IMR-90 (cell line): ENCODE results near the gene TASP1. TPM values are rescaled to one million over a fixed set of nuclear protein-coding genes. Genes with fewer than 3 reads are reported as not detected.

Source experiments
- ATAC-seq: fragments of 200-7000 bp; cut with Tn5 transposase; 2 replicates; pipeline ENCODE4 v1.9.1; 2020; ENCODE audit warnings: low read depth, mild to moderate bottlenecking, moderate library complexity
- BruUV-seq: library from RNA; stranded (reverse); fragments of 400-500 nt; replicated peaks from 2 replicates; lab custom pipeline; 2021; lab: Mats Ljungman, UMichigan
- CTCF ChIA-PET: fragments of 300-600 bp; formaldehyde crosslinking; extraction: SDS; loops from one replicate; lab custom pipeline; 2021; ENCODE audit warnings: antibody characterized with exemption; lab: Yijun Ruan, JAX
- POLR2A ChIA-PET: fragments of 300-600 bp; sonication (Branson Sonifier 250); formaldehyde crosslinking; loops from one replicate; lab custom pipeline; 2022; ENCODE audit warnings: antibody characterized with exemption; ENCODE audit not compliant: unreplicated experiment; lab: Charles Lee
- DNase-seq: peaks from one replicate; pipeline ENCODE4 v3.0.0; 2013
- H2AFZ ChIP-seq: replicated peaks from 2 replicates; pipeline ENCODE3; 2013; ENCODE audit warnings: low read length, mild to moderate bottlenecking; ENCODE audit not compliant: poor library complexity
- H2AK5ac ChIP-seq: 2 replicates; pipeline ENCODE4 v1.6.1; 2013; ENCODE audit warnings: low read depth, low read length, inconsistent platforms
- H2AK9ac ChIP-seq: replicated peaks from 2 replicates; pipeline ENCODE3; 2013; ENCODE audit warnings: mild to moderate bottlenecking, low read depth, low read length, moderate library complexity; ENCODE audit not compliant: poor library complexity
- H2BK120ac ChIP-seq: 2 replicates; pipeline ENCODE4 v1.6.1; 2013; ENCODE audit warnings: low read depth, low read length, inconsistent platforms
- H2BK15ac ChIP-seq: 3 replicates; pipeline ENCODE4 v1.6.1; 2013; ENCODE audit warnings: low read depth, low read length, inconsistent platforms
- H2BK20ac ChIP-seq: 2 replicates; pipeline ENCODE4 v1.6.1; 2013; ENCODE audit warnings: low read depth, mild to moderate bottlenecking, inconsistent platforms, low read length, moderate library complexity
- H2BK5ac ChIP-seq: 2 replicates; pipeline ENCODE4 v1.6.1; 2013; ENCODE audit warnings: mild to moderate bottlenecking, low read depth, low read length, inconsistent platforms; ENCODE audit not compliant: poor library complexity, severe bottlenecking
- H3K14ac ChIP-seq: replicated peaks from 2 replicates; pipeline ENCODE4 v1.6.1; 2013; ENCODE audit warnings: low read depth, low read length, inconsistent platforms
- H3K18ac ChIP-seq: 2 replicates; pipeline ENCODE4 v1.6.1; 2013; ENCODE audit warnings: low read depth, low read length, control low read depth
- H3K23ac ChIP-seq: 2 replicates; pipeline ENCODE4 v1.6.1; 2013; ENCODE audit warnings: low read depth, low read length, inconsistent platforms
- H3K27ac ChIP-seq: 2 replicates; pipeline ENCODE4 v1.5.1; 2013; ENCODE audit warnings: mild to moderate bottlenecking, control low read depth, low read length; ENCODE audit not compliant: insufficient read depth
- H3K27me3 ChIP-seq: 2 replicates; pipeline ENCODE4 v1.6.1; 2013; ENCODE audit warnings: low read length; ENCODE audit not compliant: control insufficient read depth, insufficient read depth
- H3K36me3 ChIP-seq: 2 replicates; pipeline ENCODE4 v1.6.1; 2013; ENCODE audit warnings: low read length, mixed read lengths; ENCODE audit not compliant: control insufficient read depth, insufficient read depth
- H3K4ac ChIP-seq: 2 replicates; pipeline ENCODE4 v1.6.1; 2013; ENCODE audit warnings: low read depth, low read length, inconsistent platforms
- H3K4me1 ChIP-seq: 2 replicates; pipeline ENCODE4 v1.6.1; 2013; ENCODE audit warnings: low read length, mixed read lengths; ENCODE audit not compliant: control insufficient read depth, insufficient read depth
- H3K4me2 ChIP-seq: 2 replicates; pipeline ENCODE4 v1.6.1; 2013; ENCODE audit warnings: low read depth, mild to moderate bottlenecking, control low read depth, low read length, moderate library complexity
- H3K4me3 ChIP-seq: 2 replicates; pipeline ENCODE4 v1.5.1; 2013; ENCODE audit warnings: low read depth, mild to moderate bottlenecking, control low read depth, low read length, moderate library complexity; ENCODE audit not compliant: insufficient read depth
- H3K56ac ChIP-seq: 2 replicates; pipeline ENCODE4 v1.6.1; 2013; ENCODE audit warnings: low read length, inconsistent platforms; ENCODE audit not compliant: insufficient read depth; ENCODE audit errors: extremely low read depth
- H3K79me1 ChIP-seq, 2 experiments: 2 replicates each; pipeline ENCODE4 v1.6.1; 2013; ENCODE audit warnings: low read length in 2 of 2, inconsistent platforms in 1 of 2, low read depth in 1 of 2
- H3K9ac ChIP-seq: 2 replicates; pipeline ENCODE4 v1.6.1; 2013; ENCODE audit warnings: low read depth, low read length, control low read depth
- H3K9me1 ChIP-seq: 2 replicates; pipeline ENCODE4 v1.6.1; 2013; ENCODE audit warnings: low read length, inconsistent platforms; ENCODE audit not compliant: insufficient read depth
- H3K9me3 ChIP-seq: 2 replicates; pipeline ENCODE4 v1.6.1; 2013; ENCODE audit warnings: low read length; ENCODE audit not compliant: control insufficient read depth, insufficient read depth
- H4K20me1 ChIP-seq: 2 replicates; pipeline ENCODE4 v1.6.1; 2013; ENCODE audit warnings: low read length, inconsistent platforms; ENCODE audit not compliant: insufficient read depth
- H4K5ac ChIP-seq: 2 replicates; pipeline ENCODE4 v1.6.1; 2013; ENCODE audit warnings: mild to moderate bottlenecking, low read depth, low read length, control low read depth
- H4K8ac ChIP-seq, 2 experiments: 2 replicates each; pipeline ENCODE4 v1.6.1; 2013; ENCODE audit warnings: low read depth in 2 of 2, low read length in 2 of 2, control low read depth in 1 of 2, inconsistent platforms in 1 of 2
- H4K91ac ChIP-seq: 2 replicates; pipeline ENCODE4 v1.6.1; 2013; ENCODE audit warnings: low read depth, low read length, inconsistent platforms; ENCODE audit not compliant: insufficient read depth
- BHLHE40 ChIP-seq: fragments of 150-350 bp; IDR thresholded peaks from 2 replicates; pipeline ENCODE4 v1.6.1; 2016; ENCODE audit warnings: mild to moderate bottlenecking, low read depth, low read length
- CEBPB ChIP-seq: IDR thresholded peaks from 2 replicates; pipeline ENCODE4 v1.6.1; 2012; ENCODE audit warnings: low read depth, low read length, improper control_type of control experiment
- MXI1 ChIP-seq: IDR thresholded peaks from 2 replicates; pipeline ENCODE4 v1.6.1; 2012; ENCODE audit warnings: low read depth, mild to moderate bottlenecking, low read length, moderate library complexity, borderline replicate concordance
- POLR2A ChIP-seq: IDR thresholded peaks from 2 replicates; pipeline ENCODE4 v1.6.1; 2012; ENCODE audit warnings: mild to moderate bottlenecking, low read depth, low read length
- RAD21 ChIP-seq: IDR thresholded peaks from 2 replicates; pipeline ENCODE4 v1.6.1; 2012; ENCODE audit warnings: low read length, improper control_type of control experiment
- WGBS, 2 experiments: methylation state at CpG; one replicate each; pipeline versions ENCODE4 v1.1.5 to v1.1.7; 2013; ENCODE audit warnings: missing lambda C conversion rate in 2 of 2; ENCODE audit not compliant: insufficient read length in 1 of 2; ENCODE audit errors: extremely low coverage in 2 of 2; 5-methylcytosine and 5-hydroxymethylcytosine counted together
- dilution Hi-C: fragments of 300-500 bp; cut with HindIII; formaldehyde crosslinking; loops from one replicate; pipeline ENCODE4 v1.14.3; 2018; ENCODE audit warnings: low sequenced_read_pairs; ENCODE audit not compliant: unreplicated experiment
- in situ Hi-C: fragments of 300-500 bp; cut with MboI; formaldehyde crosslinking; loops from 3 replicates; pipeline ENCODE4 v1.14.3; 2019; ENCODE audit warnings: low sequenced_read_pairs, inconsistent platforms, mixed read lengths
- intact Hi-C: fragments of 100-400 bp; cut with micrococcal nuclease; formaldehyde crosslinking; loops from 2 replicates; pipeline ENCODE4 v1.10.0; 2022
- polyA plus RNA-seq, 3 experiments: library from polyadenylated mRNA; depleted of rRNA; stranded (reverse); fragments of >200 nt; gene quantifications; 2 replicates each; pipeline ENCODE4 v1.2.3, GENCODE V29; 2012; ENCODE audit warnings: low replicate concordance in 1 of 3
- total RNA-seq: library from RNA; depleted of rRNA; stranded (reverse); fragments of >200 nt; gene quantifications from 2 replicates; pipeline ENCODE4 v1.2.3, GENCODE V29; 2012
- TF ChIP-seq, protein P1 (sequence below): fragments of 150-350 bp; IDR thresholded peaks from 2 replicates; pipeline ENCODE4 v1.6.1; 2016; ENCODE audit warnings: low read depth, mild to moderate bottlenecking, low read length, moderate library complexity, borderline replicate concordance
- TF ChIP-seq, protein P2 (sequence below): conservative IDR thresholded peaks from 2 replicates; pipeline ENCODE4 v1.5.1; 2012; ENCODE audit warnings: mild to moderate bottlenecking, low read depth, low read length, improper control_type of control experiment

TASP1 gene
- total and polyA plus RNA-seq, 2 of the 4 experiments (the other 2 are of a cell fraction): 3.9 to 7.9 TPM

DNA sequence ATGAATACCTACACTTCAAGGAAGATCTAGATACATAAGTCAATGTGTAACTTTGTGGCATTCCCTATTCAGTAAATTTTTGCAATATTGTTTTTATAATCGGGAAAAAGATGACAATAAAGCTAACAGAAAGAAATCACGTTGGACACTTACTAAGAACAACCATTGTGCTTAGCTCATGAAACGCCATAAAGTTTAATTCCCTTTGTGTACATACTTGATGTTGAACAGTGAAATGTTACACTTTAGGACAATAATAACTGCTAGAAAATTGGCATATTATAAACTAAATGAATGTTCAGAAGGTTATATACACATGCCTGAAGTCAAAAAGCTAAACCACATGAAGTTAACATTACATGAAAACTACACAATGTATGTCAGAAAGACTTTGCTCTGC, 153.2 kb downstream of the TASP1 start:
- CTCF ChIA-PET: no interaction called here
- H3K4me1 ChIP-seq: no peaks in the 10 kb centered on the region
- H2BK120ac ChIP-seq: no peak overlapping the region
- no peak overlapping the region for H3K4me3 ChIP-seq
- H2AFZ ChIP-seq: no peak overlapping the region
- H4K8ac ChIP-seq: no peak overlapping the region
- DNase-seq (no peak), ATAC-seq (no peak)
- H4K5ac ChIP-seq: no peak overlapping the region
- no peak overlapping the region for H3K56ac ChIP-seq
- TF ChIP-seq, protein P1, sequence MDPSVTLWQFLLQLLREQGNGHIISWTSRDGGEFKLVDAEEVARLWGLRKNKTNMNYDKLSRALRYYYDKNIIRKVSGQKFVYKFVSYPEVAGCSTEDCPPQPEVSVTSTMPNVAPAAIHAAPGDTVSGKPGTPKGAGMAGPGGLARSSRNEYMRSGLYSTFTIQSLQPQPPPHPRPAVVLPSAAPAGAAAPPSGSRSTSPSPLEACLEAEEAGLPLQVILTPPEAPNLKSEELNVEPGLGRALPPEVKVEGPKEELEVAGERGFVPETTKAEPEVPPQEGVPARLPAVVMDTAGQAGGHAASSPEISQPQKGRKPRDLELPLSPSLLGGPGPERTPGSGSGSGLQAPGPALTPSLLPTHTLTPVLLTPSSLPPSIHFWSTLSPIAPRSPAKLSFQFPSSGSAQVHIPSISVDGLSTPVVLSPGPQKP: no peak
- no peak for TF ChIP-seq CEBPB
- no peak for TF ChIP-seq POLR2A
- no peak for TF ChIP-seq MXI1
- TF ChIP-seq, protein P2, sequence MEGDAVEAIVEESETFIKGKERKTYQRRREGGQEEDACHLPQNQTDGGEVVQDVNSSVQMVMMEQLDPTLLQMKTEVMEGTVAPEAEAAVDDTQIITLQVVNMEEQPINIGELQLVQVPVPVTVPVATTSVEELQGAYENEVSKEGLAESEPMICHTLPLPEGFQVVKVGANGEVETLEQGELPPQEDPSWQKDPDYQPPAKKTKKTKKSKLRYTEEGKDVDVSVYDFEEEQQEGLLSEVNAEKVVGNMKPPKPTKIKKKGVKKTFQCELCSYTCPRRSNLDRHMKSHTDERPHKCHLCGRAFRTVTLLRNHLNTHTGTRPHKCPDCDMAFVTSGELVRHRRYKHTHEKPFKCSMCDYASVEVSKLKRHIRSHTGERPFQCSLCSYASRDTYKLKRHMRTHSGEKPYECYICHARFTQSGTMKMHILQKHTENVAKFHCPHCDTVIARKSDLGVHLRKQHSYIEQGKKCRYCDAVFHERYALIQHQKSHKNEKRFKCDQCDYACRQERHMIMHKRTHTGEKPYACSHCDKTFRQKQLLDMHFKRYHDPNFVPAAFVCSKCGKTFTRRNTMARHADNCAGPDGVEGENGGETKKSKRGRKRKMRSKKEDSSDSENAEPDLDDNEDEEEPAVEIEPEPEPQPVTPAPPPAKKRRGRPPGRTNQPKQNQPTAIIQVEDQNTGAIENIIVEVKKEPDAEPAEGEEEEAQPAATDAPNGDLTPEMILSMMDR: no peak
- TF ChIP-seq BHLHE40: no peak
- TF ChIP-seq RAD21: no peak
- H4K91ac ChIP-seq: no peak overlapping the region
- in situ Hi-C loops (no loop called here), intact Hi-C loops (no loop called here), dilution Hi-C loops (no loop called here)
- POLR2A ChIA-PET: no interaction called here
- H3K27ac ChIP-seq: no peak overlapping the region
- BruUV-seq: no TSS peak
- no peak overlapping the region for H3K23ac ChIP-seq
- H3K27me3 ChIP-seq: no peaks in the 10 kb centered on the region
- no peak overlapping the region for H3K9ac ChIP-seq
- H3K9me3 ChIP-seq: peaks cover 2% of the 10 kb centered on the region; the same call in 1 of the 2 replicates
- H2BK20ac ChIP-seq: no peak overlapping the region
- H3K4ac ChIP-seq: no peak overlapping the region
- H2AK9ac ChIP-seq: no peak overlapping the region
- H2BK15ac ChIP-seq: no peak overlapping the region
- H3K14ac ChIP-seq: no peak overlapping the region
- no peak overlapping the region for H3K4me2 ChIP-seq
- H2BK5ac ChIP-seq: no peak overlapping the region
- no peak overlapping the region for H2AK5ac ChIP-seq
- no peak overlapping the region for H3K18ac ChIP-seq
- H4K20me1 ChIP-seq: no peaks in the 10 kb centered on the region
- WGBS, 2 experiments: no CpG with 5 or more reads among the region's 3 CpGs
- H3K79me1 ChIP-seq: no peaks in the 10 kb centered on the region; a peak in 1 of 4 replicates
- no peaks in the 10 kb centered on the region for H3K36me3 ChIP-seq
- H3K9me1 ChIP-seq: no peaks in the 10 kb centered on the region
